H1 (cell line): ENCODE data around the gene KCNQ1. TPM values are rescaled to one million over a fixed set of nuclear protein-coding genes. Genes with fewer than 3 reads are reported as not detected.

Experiments used
- CTCF ChIA-PET: fragments of 300-600 bp; sonication (Branson Sonifier 250); formaldehyde crosslinking; loops from one replicate; lab custom pipeline; 2021; ENCODE audit not compliant: partially characterized antibody; lab: Charles Lee
- POLR2A ChIA-PET: fragments of 300-600 bp; sonication (Branson Sonifier 250); formaldehyde crosslinking; loops from one replicate; lab custom pipeline; 2021; ENCODE audit warnings: inconsistent platforms; ENCODE audit not compliant: partially characterized antibody; lab: Charles Lee
- DNase-seq, 2 experiments: peaks; one replicate each; pipeline versions ENCODE4 v3.0.0 to v3.0.0-alpha.2; 2010 to 2022; ENCODE audit warnings: low spot score in 2 of 2, low read depth in 1 of 2, mixed read lengths in 1 of 2
- FAIRE-seq: peaks from 2 replicates; lab custom pipeline; 2011; peaks lifted over from hg19 to GRCh38; lab: Jason Lieb, UNC
- H2AFZ ChIP-seq: 2 replicates; pipeline ENCODE4 v1.8.1; 2012; ENCODE audit warnings: low read length, inconsistent platforms
- H2AK5ac ChIP-seq: 2 replicates; pipeline ENCODE4 v1.6.1; 2013; ENCODE audit warnings: low read depth, low read length
- H2BK120ac ChIP-seq: replicated peaks from 2 replicates; pipeline ENCODE3; 2013; ENCODE audit warnings: low read depth, low read length, inconsistent platforms
- H2BK12ac ChIP-seq: 2 replicates; pipeline ENCODE4 v1.6.1; 2013; ENCODE audit warnings: low read depth, low read length
- H2BK15ac ChIP-seq: 2 replicates; pipeline ENCODE4 v1.6.1; 2013; ENCODE audit warnings: low read length
- H2BK20ac ChIP-seq: 2 replicates; pipeline ENCODE4 v1.6.1; 2013; ENCODE audit warnings: low read length
- H2BK5ac ChIP-seq: 2 replicates; pipeline ENCODE4 v1.6.1; 2013; ENCODE audit warnings: low read depth, low read length
- H3K14ac ChIP-seq: 2 replicates; pipeline ENCODE4 v1.6.1; 2013; ENCODE audit warnings: inconsistent platforms; ENCODE audit not compliant: insufficient read length
- H3K18ac ChIP-seq: 2 replicates; pipeline ENCODE4 v1.6.1; 2013; ENCODE audit warnings: low read length; ENCODE audit errors: extremely low read depth
- H3K23ac ChIP-seq: 2 replicates; pipeline ENCODE4 v1.6.1; 2013; ENCODE audit warnings: inconsistent platforms; ENCODE audit not compliant: insufficient read length
- H3K23me2 ChIP-seq: 2 replicates; pipeline ENCODE4 v1.6.1; 2013; ENCODE audit warnings: low read depth, low read length
- H3K27ac ChIP-seq: 2 replicates; pipeline ENCODE4 v1.6.1; 2011; ENCODE audit warnings: low read depth, low read length, inconsistent platforms
- H3K27me3 ChIP-seq, 4 experiments: replicated peaks in 1 of 4; 1 replicate in 1 of 4; 2 replicates in 3 of 4; pipeline versions ENCODE4 v1.6.1 to v1.8.1; 2011 to 2013; ENCODE audit warnings: low read length in 3 of 4, mild to moderate bottlenecking in 3 of 4, inconsistent platforms in 2 of 4, mixed read lengths in 2 of 4, moderate library complexity in 1 of 4; ENCODE audit not compliant: control insufficient read depth in 3 of 4, insufficient read depth in 3 of 4; ENCODE audit errors: extremely low read depth in 1 of 4
- H3K36me3 ChIP-seq, 4 experiments: 2 replicates each; pipeline versions ENCODE4 v1.6.1 to v1.8.1; 2011 to 2013; ENCODE audit warnings: mild to moderate bottlenecking in 4 of 4, low read length in 3 of 4, moderate library complexity in 2 of 4, control low read depth in 1 of 4, inconsistent platforms in 1 of 4; ENCODE audit not compliant: insufficient read depth in 4 of 4, control insufficient read depth in 2 of 4
- H3K4ac ChIP-seq: replicated peaks from 2 replicates; pipeline ENCODE3; 2013; ENCODE audit warnings: low read length, low read depth, mixed read lengths, inconsistent platforms; ENCODE audit not compliant: insufficient read length
- H3K4me1 ChIP-seq, 4 experiments: replicated peaks in 1 of 4; 1 replicate in 1 of 4; 2 replicates in 3 of 4; pipeline versions ENCODE4 v1.6.1 to v1.8.1; 2011 to 2013; ENCODE audit warnings: low read length in 3 of 4, inconsistent platforms in 2 of 4, mixed read lengths in 1 of 4; ENCODE audit not compliant: insufficient read depth in 4 of 4, control insufficient read depth in 3 of 4
- H3K4me2 ChIP-seq, 2 experiments: 2 replicates each; pipeline versions ENCODE4 v1.6.1 to v1.8.1; 2011 to 2013; ENCODE audit warnings: low read depth in 2 of 2, low read length in 2 of 2, control low read depth in 1 of 2, inconsistent platforms in 1 of 2, mild to moderate bottlenecking in 1 of 2; ENCODE audit not compliant: insufficient read depth in 1 of 2
- H3K4me3 ChIP-seq, 4 experiments: fragments of 200-600, 300-600 bp in 1 of 4; sonication (generic), shearing (Covaris generic), sonication (Bioruptor Twin) in 1 of 4; 2 replicates each; pipeline versions ENCODE4 v1.5.1 to v1.8.1; 2011 to 2016; ENCODE audit warnings: low read length in 4 of 4, low read depth in 3 of 4, control low read depth in 2 of 4, inconsistent platforms in 2 of 4, mild to moderate bottlenecking in 2 of 4, mixed read lengths in 1 of 4, moderate library complexity in 1 of 4; ENCODE audit not compliant: insufficient read depth in 2 of 4; ENCODE audit errors: extremely low read depth in 1 of 4
- H3K56ac ChIP-seq: replicated peaks from 2 replicates; pipeline ENCODE3; 2013; ENCODE audit warnings: low read depth, mild to moderate bottlenecking, mixed read lengths, low read length, inconsistent platforms; ENCODE audit not compliant: insufficient read length
- H3K79me1 ChIP-seq: 2 replicates; pipeline ENCODE4 v1.6.1; 2013; ENCODE audit warnings: low read depth, low read length, control low read depth
- H3K79me2 ChIP-seq, 2 experiments: 2 replicates each; pipeline versions ENCODE4 v1.6.1 to v1.8.1; 2012 to 2013; ENCODE audit warnings: low read length in 2 of 2, mild to moderate bottlenecking in 2 of 2, inconsistent platforms in 1 of 2; ENCODE audit not compliant: insufficient read depth in 2 of 2, control insufficient read depth in 1 of 2
- H3K9ac ChIP-seq, 4 experiments: replicated peaks in 1 of 4; 1 replicate in 1 of 4; 2 replicates in 3 of 4; pipeline versions ENCODE4 v1.6.1 to v1.8.1; 2011 to 2013; ENCODE audit warnings: low read depth in 3 of 4, low read length in 3 of 4, control low read depth in 2 of 4, mild to moderate bottlenecking in 2 of 4, moderate library complexity in 2 of 4, inconsistent platforms in 1 of 4; ENCODE audit errors: extremely low read depth in 1 of 4
- H3K9me3 ChIP-seq, 2 experiments: 2 replicates each; pipeline versions ENCODE4 v1.6.1 to v1.8.1; 2012 to 2013; ENCODE audit warnings: mild to moderate bottlenecking in 2 of 2, moderate library complexity in 2 of 2, control low read depth in 1 of 2, inconsistent platforms in 1 of 2, low read depth in 1 of 2, low read length in 1 of 2, mixed read lengths in 1 of 2; ENCODE audit not compliant: insufficient read depth in 2 of 2
- H4K20me1 ChIP-seq, 2 experiments: replicated peaks in 1 of 2; 2 replicates each; pipeline versions ENCODE3 to v1.8.1; 2011 to 2013; ENCODE audit warnings: inconsistent platforms in 2 of 2, low read length in 2 of 2, mild to moderate bottlenecking in 1 of 2; ENCODE audit not compliant: insufficient read depth in 2 of 2, control insufficient read depth in 1 of 2
- H4K5ac ChIP-seq: 2 replicates; pipeline ENCODE4 v1.6.1; 2013; ENCODE audit warnings: low read length, low read depth, mixed read lengths, inconsistent platforms; ENCODE audit not compliant: insufficient read length
- H4K8ac ChIP-seq: 2 replicates; pipeline ENCODE4 v1.8.0; 2013; ENCODE audit warnings: mild to moderate bottlenecking, moderate library complexity, low read length, inconsistent platforms; ENCODE audit not compliant: insufficient read depth; ENCODE audit errors: extremely low read depth
- H4K91ac ChIP-seq: replicated peaks from 2 replicates; pipeline ENCODE3; 2013; ENCODE audit warnings: low read length, mixed read lengths, inconsistent platforms; ENCODE audit not compliant: insufficient read length
- CBX8 ChIP-seq: fragments of 300-800, 300-1000 bp; sonication (generic); IDR thresholded peaks from 2 replicates; pipeline ENCODE4 v1.7.1; 2016; ENCODE audit warnings: low read depth, low read length, borderline replicate concordance
- HDAC6 ChIP-seq: IDR thresholded peaks from one replicate; pipeline ENCODE4 v1.7.1; 2012; ENCODE audit warnings: low read depth, mild to moderate bottlenecking, inconsistent platforms, low read length, moderate library complexity
- JUND ChIP-seq: IDR thresholded peaks from 2 replicates; pipeline ENCODE4 v1.6.1; 2011; ENCODE audit warnings: mild to moderate bottlenecking, improper control_type of control experiment, low read length
- MAX ChIP-seq: IDR thresholded peaks from 2 replicates; pipeline ENCODE4 v1.6.1; 2012; ENCODE audit warnings: inconsistent platforms
- SP4 ChIP-seq: IDR thresholded peaks from 2 replicates; pipeline ENCODE4 v1.6.1; 2012; ENCODE audit warnings: low read length, inconsistent platforms
- SRF ChIP-seq: IDR thresholded peaks from 2 replicates; pipeline ENCODE4 v1.6.1; 2011; ENCODE audit warnings: mild to moderate bottlenecking, low read depth, low read length, moderate library complexity
- WGBS, 2 experiments: shearing (Covaris generic) in 1 of 2; methylation state at CpG; one replicate each; pipeline versions ENCODE4 v1.1.6 to v1.1.7; 2013 to 2015; ENCODE audit warnings: low lambda C conversion rate in 2 of 2, mixed read lengths in 2 of 2, inconsistent platforms in 1 of 2, low coverage in 1 of 2, missing lambda C conversion rate in 1 of 2; ENCODE audit not compliant: insufficient replicate concordance in 2 of 2, insufficient coverage in 1 of 2, insufficient read length in 1 of 2; ENCODE audit errors: extremely low coverage in 1 of 2, missing lambda C conversion rate in 1 of 2; 5-methylcytosine and 5-hydroxymethylcytosine counted together
- polyA plus RNA-seq, 7 experiments: library from polyadenylated mRNA; depleted of rRNA in 3 of 7; stranded (reverse) in 5 of 7; unstranded in 2 of 7; fragments of >200 nt in 5 of 7; fragments of 200-250 nt in 2 of 7; gene quantifications; 1 replicate in 5 of 7; 2 replicates in 1 of 7; 4 replicates in 1 of 7; pipeline versions ENCODE4 v1.2.1 to v1.2.3, GENCODE V29; 2011 to 2013; ENCODE audit warnings: missing spikeins in 2 of 7, mixed read lengths in 2 of 7
- total RNA-seq: library from RNA; stranded (reverse); fragmentation: NEBNext Ultra II Directional; extraction: Animal tissue kit (Norgen Biotek cat#: 25700); gene quantifications from 2 replicates; pipeline ENCODE4 v1.2.1, GENCODE V29; 2021

KCNQ1 gene
- total and polyA plus RNA-seq, 2 of the 8 experiments (the other 6 are each of a cell fraction or from before 2014, with no cell fraction given) = 1.9 to 2.0 TPM

GRCh38 chr11:2426221-2426620 lies 18.6 kb upstream of the KCNQ1 start:
- no peak overlapping the region for H3K4me3 ChIP-seq
- H3K23me2 ChIP-seq = peaks cover 19% of the 10 kb centered on the region; the same call in 1 of the 2 replicates
- peaks cover 0 to 20% of the 10 kb centered on the region in 2 experiments for H4K20me1 ChIP-seq
- H3K14ac ChIP-seq = no peak overlapping the region
- H3K4me2 ChIP-seq = no peak overlapping the region
- no peak overlapping the region for H3K9ac ChIP-seq
- no peaks in the 10 kb centered on the region for H3K4me1 ChIP-seq
- H3K4ac ChIP-seq = no peak overlapping the region
- H3K9me3 ChIP-seq = no peaks in the 10 kb centered on the region; a peak in 1 of 4 replicates
- no peak for FAIRE-seq
- H3K18ac ChIP-seq = no peak overlapping the region
- no peak overlapping the region for H2BK12ac ChIP-seq
- H3K79me1 ChIP-seq = no peaks in the 10 kb centered on the region
- no peak overlapping the region for H2AK5ac ChIP-seq
- no peak overlapping the region for H2AFZ ChIP-seq
- H3K27ac ChIP-seq = no peak overlapping the region
- H3K56ac ChIP-seq = no peak overlapping the region
- H3K36me3 ChIP-seq = no peaks in the 10 kb centered on the region
- 94% methylated on average over 2 of the region's 13 CpGs; no CpG with 5 or more reads in 1 of the 2 experiments for WGBS, 2 experiments
- no peak overlapping the region for H2BK5ac ChIP-seq
- H2BK15ac ChIP-seq = no peak overlapping the region
- TF ChIP-seq MAX = no peak
- no peak for TF ChIP-seq JUND
- no peak for TF ChIP-seq HDAC6
- TF ChIP-seq SRF = no peak
- TF ChIP-seq CBX8 = no peak
- no peak for TF ChIP-seq SP4
- DNase-seq = no peak
- no peak overlapping the region for H4K91ac ChIP-seq
- no peak overlapping the region for H2BK20ac ChIP-seq
- no peak overlapping the region for H3K23ac ChIP-seq
- H2BK120ac ChIP-seq = no peak overlapping the region
- ChIA-PET POLR2A (interaction anchor here (0.8 kb wide), 1 partner anchor 10 kb away, joined by 3 read pairs; no protein-coding TSS in a partner anchor), CTCF (interaction anchor here (0.6 to 11.5 kb wide), 5 partner anchors 11 to 463 kb away, joined by 3 to 359 read pairs (median 21); no protein-coding TSS in a partner anchor)
- H4K8ac ChIP-seq = peak overlapping the region; percentile 66; the same call in 1 of the 2 replicates
- no peak overlapping the region for H4K5ac ChIP-seq
- H3K79me2 ChIP-seq = no peaks in the 10 kb centered on the region
- H3K27me3 ChIP-seq = peaks cover 0 to 11% (median 0%) of the 10 kb centered on the region in 4 experiments; a peak in 2 of 7 replicates
